ENCODE data around the gene FAAP20. TPM values are rescaled to one million over a fixed set of nuclear protein-coding genes. Genes with fewer than 3 reads are reported as not detected.

Gene FAAP20
- polyA plus RNA-seq, 3 donors = 19.0 to 30.1 (median 25.8) TPM

- DNase-seq (ENCODE audit: low read depth in 3 of 3, low spot score in 2 of 3) = no peak
Measured at GRCh38 chr1:2141025-2141424, 53.5 kb downstream of the FAAP20 start.

Other genes with a start within 250 kb of the FAAP20 start
- under 1 TPM; 0.53 to 0.71 (median 0.57) TPM for gene CFAP74, start 191.0 kb downstream of the FAAP20 start, polyA plus RNA-seq (ENCODE audit: insufficient read length in 3 of 3)
- gene GABRD, start 175.4 kb downstream of the FAAP20 start, polyA plus RNA-seq (ENCODE audit: insufficient read length in 3 of 3) = 1 to 10 TPM; 1.8 TPM
- 10 to 100 TPM; 33.6 to 36.8 (median 35.1) TPM for gene PRKCZ, start 144.4 kb downstream of the FAAP20 start, polyA plus RNA-seq (ENCODE audit: insufficient read length in 3 of 3)
- gene SKI, start 33.5 kb upstream of the FAAP20 start, polyA plus RNA-seq (ENCODE audit: insufficient read length in 3 of 3) = 10 to 100 TPM; 40.8 to 46.7 (median 45.3) TPM
- gene MORN1, start 196.8 kb upstream of the FAAP20 start, polyA plus RNA-seq (ENCODE audit: insufficient read length in 3 of 3) = 1 to 10 TPM; 9.1 to 9.5 (median 9.2) TPM
- 100 to 1,000 TPM; 125 to 132 (median 127) TPM for gene RER1, start 197.1 kb upstream of the FAAP20 start, polyA plus RNA-seq (ENCODE audit: insufficient read length in 3 of 3)
- gene PEX10, start 217.8 kb upstream of the FAAP20 start, polyA plus RNA-seq (ENCODE audit: insufficient read length in 3 of 3) = 10 to 100 TPM; 17.6 to 21.4 (median 19.2) TPM